HEK293 (cell line): Measurements from ENCODE around the gene DOCK9.

Experiments
- CTCF ChIA-PET: fragments of 350-600 bp; formaldehyde crosslinking; extraction: SDS; loops from one replicate; lab custom pipeline; 2021; ENCODE audit warnings: antibody characterized with exemption; lab: Yijun Ruan, JAX
- POLR2A ChIA-PET: fragments of 300-600 bp; formaldehyde crosslinking; extraction: SDS; loops from one replicate; lab custom pipeline; 2020; ENCODE audit warnings: antibody characterized with exemption, inconsistent platforms; lab: Yijun Ruan, JAX
- H3K27ac ChIP-seq: fragments of 200-500 bp; sonication (Bioruptor generic); 2 replicates; pipeline ENCODE4 v1.5.1; 2014; ENCODE audit warnings: low read depth, low read length, control low read depth, inconsistent platforms; ENCODE audit errors: extremely low read depth
- H3K36me3 ChIP-seq, 2 experiments: fragments of 200-500 bp in 1 of 2; sonication (Bioruptor generic) in 1 of 2; 1 replicate in 1 of 2; 2 replicates in 1 of 2; pipeline ENCODE4 v1.5.1; 2014 to 2017; ENCODE audit warnings: inconsistent platforms in 2 of 2, low read length in 2 of 2; ENCODE audit not compliant: control insufficient read depth in 2 of 2, insufficient read depth in 1 of 2
- H3K4me1 ChIP-seq: fragments of 200-500 bp; sonication (Bioruptor generic); 2 replicates; pipeline ENCODE4 v1.5.1; 2014; ENCODE audit warnings: mild to moderate bottlenecking, low read length, inconsistent platforms; ENCODE audit not compliant: control insufficient read depth, insufficient read depth
- H3K4me3 ChIP-seq: 2 replicates; pipeline ENCODE4 v1.5.1; 2011; ENCODE audit warnings: low read depth, mild to moderate bottlenecking, control low read depth, low read length, moderate library complexity
- H3K9me3 ChIP-seq: fragments of 200-500 bp; sonication (Bioruptor generic); 2 replicates; pipeline ENCODE4 v1.5.1; 2014; ENCODE audit warnings: low read depth, low read length, inconsistent platforms; ENCODE audit not compliant: control insufficient read depth, insufficient read depth
- FEZF1 ChIP-seq: fragments of 450-650 bp; formaldehyde crosslinking; IDR thresholded peaks from 2 replicates; pipeline ENCODE4 v1.5.1; 2016; ENCODE audit warnings: missing biosample characterization, missing genetic modification characterization
- OSR2 ChIP-seq: fragments of 450-650 bp; formaldehyde crosslinking; IDR thresholded peaks from 2 replicates; pipeline ENCODE4 v1.5.1; 2016; ENCODE audit warnings: missing biosample characterization, missing genetic modification characterization
- SALL2 ChIP-seq: fragments of 450-650 bp; formaldehyde crosslinking; IDR thresholded peaks from 2 replicates; pipeline ENCODE4 v1.5.0; 2017; ENCODE audit warnings: missing biosample characterization, mild to moderate bottlenecking, missing genetic modification characterization, borderline replicate concordance
- ZBTB11 ChIP-seq: fragments of 450-650 bp; formaldehyde crosslinking; conservative IDR thresholded peaks from 2 replicates; pipeline ENCODE4 v1.5.1; 2016; ENCODE audit warnings: low read depth, missing biosample characterization, missing genetic modification characterization
- ZBTB17 ChIP-seq: fragments of 450-650 bp; formaldehyde crosslinking; IDR thresholded peaks from 2 replicates; pipeline ENCODE4 v1.5.1; 2016; ENCODE audit warnings: missing biosample characterization, missing genetic modification characterization
- ZBTB48 ChIP-seq: fragments of 450-650 bp; formaldehyde crosslinking; IDR thresholded peaks from 2 replicates; pipeline ENCODE4 v1.5.1; 2016; ENCODE audit warnings: missing biosample characterization, missing genetic modification characterization
- ZEB2 ChIP-seq: fragments of 450-650 bp; formaldehyde crosslinking; IDR thresholded peaks from 2 replicates; pipeline ENCODE4 v1.5.1; 2016; ENCODE audit warnings: missing biosample characterization, missing genetic modification characterization
- ZIC2 ChIP-seq: fragments of 450-650 bp; formaldehyde crosslinking; IDR thresholded peaks from 2 replicates; pipeline ENCODE4 v1.5.1; 2016; ENCODE audit warnings: missing biosample characterization, missing genetic modification characterization
- ZNF248 ChIP-seq: fragments of 450-650 bp; formaldehyde crosslinking; IDR thresholded peaks from 2 replicates; pipeline ENCODE4 v1.5.1; 2017; ENCODE audit warnings: missing biosample characterization, missing genetic modification characterization
- ZNF274 ChIP-seq, 2 experiments: fragments of 200-500 bp in 1 of 2; fragments of 450-650 bp in 1 of 2; sonication (Bioruptor generic) in 1 of 2; formaldehyde crosslinking in 1 of 2; IDR thresholded peaks; 2 replicates each; pipeline versions ENCODE4 v1.5.1 to v1.6.1; 2014 to 2016; ENCODE audit warnings: borderline replicate concordance in 1 of 2, inconsistent platforms in 1 of 2, low read length in 1 of 2, missing biosample characterization in 1 of 2, missing genetic modification characterization in 1 of 2
- ZNF324 ChIP-seq: fragments of 450-650 bp; formaldehyde crosslinking; IDR thresholded peaks from 2 replicates; pipeline ENCODE4 v1.5.1; 2016; ENCODE audit warnings: missing biosample characterization, missing genetic modification characterization
- ZNF529 ChIP-seq: fragments of 450-650 bp; formaldehyde crosslinking; IDR thresholded peaks from 2 replicates; pipeline ENCODE4 v1.5.1; 2017; ENCODE audit warnings: missing genetic modification characterization, missing biosample characterization; ENCODE audit not compliant: insufficient replicate concordance
- ZNF664 ChIP-seq: fragments of 450-650 bp; formaldehyde crosslinking; IDR thresholded peaks from 2 replicates; pipeline ENCODE4 v1.5.1; 2016; ENCODE audit warnings: missing biosample characterization, missing genetic modification characterization
- ZNF747 ChIP-seq: fragments of 450-650 bp; formaldehyde crosslinking; IDR thresholded peaks from 2 replicates; pipeline ENCODE4 v1.5.1; 2016; ENCODE audit warnings: missing biosample characterization, missing genetic modification characterization
- ZSCAN16 ChIP-seq: fragments of 450-650 bp; formaldehyde crosslinking; IDR thresholded peaks from 2 replicates; pipeline ENCODE4 v1.5.1; 2016; ENCODE audit warnings: missing biosample characterization, missing genetic modification characterization
- ZSCAN5A ChIP-seq: fragments of 450-650 bp; formaldehyde crosslinking; IDR thresholded peaks from 2 replicates; pipeline ENCODE4 v1.5.1; 2016; ENCODE audit warnings: missing biosample characterization, missing genetic modification characterization
- TF ChIP-seq, protein P1 (sequence below): fragments of 450-650 bp; formaldehyde crosslinking; IDR thresholded peaks from 2 replicates; pipeline ENCODE4 v1.5.1; 2016; ENCODE audit warnings: missing biosample characterization, missing genetic modification characterization, low read depth

DOCK9 gene

DNA sequence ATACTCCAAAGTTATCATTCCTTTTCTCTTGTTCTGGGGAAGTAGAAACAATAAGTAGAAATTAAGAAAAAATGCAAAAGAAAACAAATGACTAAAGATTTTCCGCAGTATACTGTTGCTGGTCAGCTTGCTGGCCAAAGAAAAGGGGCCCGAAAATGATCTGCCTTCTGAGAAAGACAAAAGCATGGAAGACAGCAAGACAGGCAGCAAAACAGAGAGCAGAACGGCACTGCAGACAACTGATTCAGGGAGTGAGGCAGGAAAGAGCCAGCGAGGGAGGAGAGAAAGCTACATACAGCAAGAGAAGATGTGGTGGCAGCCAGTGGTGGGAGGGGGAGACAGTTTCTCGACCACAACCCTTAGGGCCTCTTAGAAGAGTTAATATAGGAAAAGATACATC is 5.3 kb upstream of the DOCK9 start:
- ChIA-PET POLR2A (no interaction called here), CTCF (no interaction called here)
- Histone ChIP-seq H3K9me3 (no peaks in the 10 kb centered on the region), H3K4me3 (no peak overlapping the region), H3K4me1 (0 out of 2 replicates have a peak, but pooled peaks cover 3% of the 10 kb centered on the region), H3K27ac (no peak overlapping the region), H3K36me3 (no peaks in the 10 kb centered on the region)
- TF ChIP-seq ZBTB17 (tag by site-specific recombination) (peak; percentile 50), ZNF529 (tag by site-specific recombination) (no peak)

GRCh38 chr13:98981369-98982080 is 3.7 kb upstream of the DOCK9 start:
- no peak overlapping the region for H3K4me3 ChIP-seq
- peaks cover 5% of the 10 kb centered on the region; the same call in 1 of the 2 replicates for H3K4me1 ChIP-seq
- ChIA-PET CTCF (no interaction called here), POLR2A (no interaction called here)
- H3K36me3 ChIP-seq = no peaks in the 10 kb centered on the region
- no peak for TF ChIP-seq SALL2 (tag by site-specific recombination)
- H3K27ac ChIP-seq = no peak overlapping the region
- no peaks in the 10 kb centered on the region for H3K9me3 ChIP-seq

DNA sequence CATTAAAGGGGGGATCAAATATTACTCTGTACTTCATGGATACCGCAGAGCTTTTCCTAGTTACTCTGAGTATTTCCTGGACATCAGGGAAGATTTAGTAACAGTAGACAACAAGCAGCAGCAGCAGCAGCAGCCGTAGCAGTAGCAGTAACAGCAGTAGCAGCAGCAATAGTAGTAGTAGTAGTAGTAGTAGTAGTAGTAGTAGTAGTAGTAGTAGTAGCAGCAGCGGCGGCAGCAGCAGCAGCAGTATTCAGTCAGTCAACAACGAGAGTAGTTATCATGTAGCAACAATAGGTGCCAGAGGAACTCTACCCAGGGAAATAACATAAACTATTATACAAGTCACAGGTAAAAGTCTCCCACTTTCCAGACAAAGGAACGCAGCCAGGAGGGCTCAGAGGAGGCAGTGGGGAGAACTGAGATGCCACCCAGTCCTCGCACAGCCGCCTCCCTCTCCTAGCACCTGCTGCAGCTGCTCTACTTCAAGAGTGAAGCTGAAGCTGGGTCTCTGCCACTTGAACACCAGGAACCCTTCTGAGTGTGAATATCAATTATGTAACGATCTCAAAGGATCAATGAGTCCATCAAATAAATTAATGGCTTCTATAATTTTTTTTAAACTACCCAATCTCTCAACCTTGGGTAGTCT is 1.3 kb upstream of the DOCK9 start:
- Histone ChIP-seq H3K9me3 (no peaks in the 10 kb centered on the region), H3K36me3 (no peaks in the 10 kb centered on the region), H3K4me3 (no peak overlapping the region), H3K27ac (no peak overlapping the region), H3K4me1 (peaks cover 6% of the 10 kb centered on the region; the same call in 1 of the 2 replicates)
- TF ChIP-seq ZBTB11 (tag by site-specific recombination) (no peak), ZNF324 (tag by site-specific recombination) (no peak), ZNF274 (IDR thresholded peaks at IDR 0.05; ENCODE audit: low read length) (no peak), ZNF274 (tag by site-specific recombination; IDR thresholded peaks at IDR 0.05; ENCODE audit: borderline replicate concordance) (no peak), ZIC2 (tag by site-specific recombination) (no peak), OSR2 (tag by site-specific recombination) (peak; percentile 93), ZNF248 (tag by site-specific recombination) (no peak), ZSCAN16 (tag by site-specific recombination) (no peak)
- CTCF ChIA-PET = no interaction called here
- POLR2A ChIA-PET = interaction anchor here (0.7 kb wide), 1 partner anchor 730 kb away, joined by 3 read pairs; no protein-coding TSS in a partner anchor

DNA sequence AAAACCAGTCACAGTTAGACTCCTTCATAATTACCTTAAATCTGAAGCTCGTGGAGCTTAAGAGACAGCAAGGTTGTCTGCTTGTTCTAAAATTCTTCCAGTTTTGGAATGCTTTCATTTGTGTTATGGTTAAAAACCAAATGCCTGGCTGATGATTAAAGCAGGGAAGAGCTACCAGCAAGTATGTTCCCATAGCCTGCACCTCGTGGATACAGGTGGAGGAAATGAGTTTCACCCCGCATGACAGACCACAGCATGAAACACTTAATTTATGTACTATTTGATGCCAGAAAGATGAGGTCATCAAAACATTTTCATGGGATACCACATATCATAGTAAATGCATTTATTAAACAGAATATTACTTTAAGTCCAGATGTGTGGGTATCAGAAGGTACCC is 416 bp upstream of the DOCK9 start:
- Histone ChIP-seq H3K27ac (no peak overlapping the region), H3K9me3 (no peaks in the 10 kb centered on the region), H3K4me1 (peaks cover 6% of the 10 kb centered on the region; the same call in 1 of the 2 replicates), H3K36me3 (no peaks in the 10 kb centered on the region), H3K4me3 (no peak overlapping the region)
- TF ChIP-seq ZBTB48 (tag by site-specific recombination) (no peak), ZSCAN5A (tag by site-specific recombination) (no peak), ZEB2 (tag by site-specific recombination) (no peak), ZNF747 (tag by site-specific recombination) (no peak), FEZF1 (tag by site-specific recombination) (no peak), ZNF664 (tag by site-specific recombination) (peak; percentile 73; the same call in 1 of the 2 replicates)
- TF ChIP-seq, protein P1, sequence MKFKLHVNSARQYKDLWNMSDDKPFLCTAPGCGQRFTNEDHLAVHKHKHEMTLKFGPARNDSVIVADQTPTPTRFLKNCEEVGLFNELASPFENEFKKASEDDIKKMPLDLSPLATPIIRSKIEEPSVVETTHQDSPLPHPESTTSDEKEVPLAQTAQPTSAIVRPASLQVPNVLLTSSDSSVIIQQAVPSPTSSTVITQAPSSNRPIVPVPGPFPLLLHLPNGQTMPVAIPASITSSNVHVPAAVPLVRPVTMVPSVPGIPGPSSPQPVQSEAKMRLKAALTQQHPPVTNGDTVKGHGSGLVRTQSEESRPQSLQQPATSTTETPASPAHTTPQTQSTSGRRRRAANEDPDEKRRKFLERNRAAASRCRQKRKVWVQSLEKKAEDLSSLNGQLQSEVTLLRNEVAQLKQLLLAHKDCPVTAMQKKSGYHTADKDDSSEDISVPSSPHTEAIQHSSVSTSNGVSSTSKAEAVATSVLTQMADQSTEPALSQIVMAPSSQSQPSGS (tag by site-specific recombination) = peak; percentile 73; the same call in 1 of the 2 replicates
- POLR2A ChIA-PET = interaction anchor here (0.7 kb wide), 2 partner anchors 9 to 729 kb away, joined by 3 read pairs; no protein-coding TSS in a partner anchor
- CTCF ChIA-PET = no interaction called here
